OCI-LY1 (cell line): ENCODE results near the gene MARS1.

Source experiments
- EZH2 ChIP-seq: fragments of 200-600 bp; sonication (generic), shearing (Covaris generic); IDR thresholded peaks from 2 replicates; pipeline ENCODE4 v1.8.0; 2017; ENCODE audit warnings: borderline replicate concordance, mixed run types, mild to moderate bottlenecking, antibody characterized with exemption, low read length, moderate library complexity, mixed read lengths
- TF ChIP-seq, protein P1 (sequence below): fragments of 200-600 bp; sonication (generic), shearing (Covaris generic); IDR thresholded peaks from 2 replicates; pipeline ENCODE4 v1.5.1; 2017; ENCODE audit warnings: mild to moderate bottlenecking, antibody characterized with exemption, low read length, moderate library complexity, mixed read lengths

- TF ChIP-seq EZH2, result no peak
- TF ChIP-seq, protein P1, sequence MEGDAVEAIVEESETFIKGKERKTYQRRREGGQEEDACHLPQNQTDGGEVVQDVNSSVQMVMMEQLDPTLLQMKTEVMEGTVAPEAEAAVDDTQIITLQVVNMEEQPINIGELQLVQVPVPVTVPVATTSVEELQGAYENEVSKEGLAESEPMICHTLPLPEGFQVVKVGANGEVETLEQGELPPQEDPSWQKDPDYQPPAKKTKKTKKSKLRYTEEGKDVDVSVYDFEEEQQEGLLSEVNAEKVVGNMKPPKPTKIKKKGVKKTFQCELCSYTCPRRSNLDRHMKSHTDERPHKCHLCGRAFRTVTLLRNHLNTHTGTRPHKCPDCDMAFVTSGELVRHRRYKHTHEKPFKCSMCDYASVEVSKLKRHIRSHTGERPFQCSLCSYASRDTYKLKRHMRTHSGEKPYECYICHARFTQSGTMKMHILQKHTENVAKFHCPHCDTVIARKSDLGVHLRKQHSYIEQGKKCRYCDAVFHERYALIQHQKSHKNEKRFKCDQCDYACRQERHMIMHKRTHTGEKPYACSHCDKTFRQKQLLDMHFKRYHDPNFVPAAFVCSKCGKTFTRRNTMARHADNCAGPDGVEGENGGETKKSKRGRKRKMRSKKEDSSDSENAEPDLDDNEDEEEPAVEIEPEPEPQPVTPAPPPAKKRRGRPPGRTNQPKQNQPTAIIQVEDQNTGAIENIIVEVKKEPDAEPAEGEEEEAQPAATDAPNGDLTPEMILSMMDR, result no peak
These were observed 47.2 kb downstream of the MARS1 start for GRCh38 chr12:57534991-57535543.
